Measurements from ENCODE around the gene VAC14. TPM values are rescaled to one million over a fixed set of nuclear protein-coding genes. Genes with fewer than 3 reads are reported as not detected.

VAC14 gene
- polyA plus RNA-seq, 10 donors = 20.1 to 30.6 (median 23.4) TPM

DNA sequence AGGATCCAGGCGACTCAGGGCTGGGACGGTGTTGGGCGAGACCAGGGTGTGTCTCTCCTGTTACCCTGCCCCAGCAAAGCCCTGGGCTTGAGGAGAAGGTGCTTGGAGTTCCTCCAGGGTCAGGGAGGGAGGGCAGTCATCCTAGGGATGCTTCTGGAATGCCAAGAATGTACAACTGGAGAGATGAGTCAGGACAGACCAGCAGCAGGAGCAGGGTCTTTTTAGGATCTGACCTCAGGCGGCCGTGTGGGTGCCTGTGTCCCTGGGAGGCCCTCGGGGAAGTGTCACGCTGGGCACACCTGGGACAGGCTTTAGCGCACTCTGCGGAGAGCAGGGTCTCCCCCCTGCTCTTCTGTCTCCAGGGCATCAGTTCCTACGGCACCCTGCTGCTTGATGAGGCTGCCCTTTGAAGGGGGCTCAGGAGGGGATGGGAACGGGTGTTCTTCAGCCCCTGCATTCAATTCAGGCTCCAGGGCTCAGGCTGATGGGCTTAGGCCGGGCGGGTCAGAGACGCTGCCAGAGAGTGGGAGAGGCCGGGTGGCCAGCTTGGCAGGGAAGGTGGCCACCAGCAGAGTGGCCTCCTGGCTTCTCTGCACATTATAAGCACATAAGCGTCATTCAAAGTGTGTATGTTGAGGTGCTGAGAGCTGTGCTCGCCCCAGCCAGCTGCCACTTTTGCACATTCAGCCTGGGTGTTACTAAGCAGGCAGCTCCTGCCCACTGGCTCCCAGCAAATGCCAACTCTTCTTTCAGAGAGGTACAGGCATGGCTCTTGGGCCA lies 106.7 kb downstream of the VAC14 start:
- DNase-seq = peak in 1 of 3 donors; percentile 76

GRCh38 chr16:70692873-70693671 lies 107.9 kb downstream of the VAC14 start:
- DNase-seq = peak in 2 of 3 donors; percentile 75 to 81

DNA sequence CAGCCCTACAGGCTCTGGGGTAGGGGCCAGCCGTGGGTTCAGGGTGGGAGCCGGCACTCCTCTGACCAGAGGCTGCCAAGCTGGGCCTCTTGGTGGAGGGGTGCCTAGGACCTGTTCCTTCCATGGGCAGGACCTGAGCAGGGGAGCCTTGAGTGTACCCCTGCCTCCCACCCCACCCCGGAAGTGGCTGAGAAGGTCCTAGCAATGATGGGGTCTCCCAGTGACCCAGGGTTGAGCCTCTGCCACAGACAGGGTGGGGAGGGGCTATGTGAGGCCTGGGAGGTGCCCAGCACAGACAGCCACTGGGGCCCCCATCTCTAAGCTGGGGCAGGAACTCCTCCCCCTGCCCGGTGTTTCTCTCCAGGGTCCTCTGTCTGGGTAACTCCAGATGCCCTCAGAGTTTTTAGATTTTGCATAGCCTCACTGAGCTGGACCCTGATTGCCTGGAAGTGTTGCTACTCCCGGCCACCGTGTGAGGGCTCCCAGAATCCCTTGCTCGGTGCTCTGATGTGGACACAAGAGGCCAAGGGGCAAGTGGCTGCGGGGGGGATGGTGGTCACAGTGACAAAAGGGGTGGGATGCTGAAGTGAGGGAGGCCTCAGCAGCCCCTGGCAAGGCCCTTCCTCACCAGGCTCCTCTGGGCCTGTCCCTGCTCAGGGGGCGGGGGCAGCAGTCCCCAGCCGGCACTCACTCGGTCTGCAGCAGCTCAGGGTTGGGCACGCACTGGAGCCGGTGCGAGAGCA lies 108.7 kb downstream of the VAC14 start:
- no peak for DNase-seq

GRCh38 chr16:70691223-70692129 lies 109.5 kb downstream of the VAC14 start:
- DNase-seq = peak; percentile 81 to 95 (median 89)

GRCh38 chr16:70689970-70690891 lies 110.7 kb downstream of the VAC14 start:
- DNase-seq = peak in 2 of 3 donors; percentile 71 to 84

DNA sequence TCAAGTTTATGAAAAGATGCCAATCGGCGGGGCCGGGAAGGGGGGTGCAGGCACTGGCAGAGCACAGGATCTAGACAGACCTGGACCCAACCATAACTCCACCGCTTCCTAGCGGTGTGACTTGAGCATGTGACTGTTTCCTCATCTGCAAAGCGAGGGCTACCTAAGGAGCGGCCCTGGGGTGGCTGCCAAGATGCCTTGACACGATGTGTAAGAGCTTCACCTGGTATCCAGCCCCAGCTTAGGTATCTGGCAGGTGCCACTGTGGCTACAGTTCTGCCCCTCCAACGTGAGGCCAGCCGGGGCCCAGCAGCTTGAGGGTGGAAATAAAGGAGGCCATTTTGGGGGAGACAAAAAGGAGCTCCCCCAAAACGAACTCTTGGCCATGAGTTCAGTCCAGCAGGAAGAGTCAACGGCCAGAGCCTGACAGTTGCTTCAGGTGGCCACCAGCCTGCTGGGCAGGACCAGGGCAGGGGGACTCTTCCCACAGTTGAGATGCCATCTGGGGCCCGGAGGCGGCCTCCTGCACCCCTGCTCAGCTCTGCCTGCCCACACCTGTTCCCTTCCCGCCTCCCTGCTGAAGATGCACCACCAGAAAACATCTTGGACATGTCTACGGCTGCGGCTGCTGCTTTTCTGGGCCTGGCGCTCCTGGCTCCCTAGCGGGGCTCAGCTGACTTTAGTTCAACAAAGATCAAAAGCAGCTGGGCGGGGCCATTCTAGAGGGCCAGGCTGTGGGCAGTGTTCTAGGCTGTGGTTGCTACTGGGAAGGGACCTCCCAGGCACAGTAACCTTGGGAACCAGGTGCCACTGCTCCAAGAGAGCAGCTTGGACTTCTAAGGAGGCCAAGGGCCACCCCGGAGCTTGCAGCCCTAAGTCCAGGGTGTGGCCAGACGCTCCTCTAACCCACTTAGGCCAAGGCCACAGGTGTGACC lies 111.7 kb downstream of the VAC14 start:
- DNase-seq = no peak

- DNase-seq = peak in 1 of 3 donors; percentile 78
Measured at GRCh38 chr16:70688246-70688742, 112.7 kb downstream of the VAC14 start.

- DNase-seq = peak in 1 of 3 donors; percentile 59
Measured at GRCh38 chr16:70687671-70688245, 113.2 kb downstream of the VAC14 start.

DNA sequence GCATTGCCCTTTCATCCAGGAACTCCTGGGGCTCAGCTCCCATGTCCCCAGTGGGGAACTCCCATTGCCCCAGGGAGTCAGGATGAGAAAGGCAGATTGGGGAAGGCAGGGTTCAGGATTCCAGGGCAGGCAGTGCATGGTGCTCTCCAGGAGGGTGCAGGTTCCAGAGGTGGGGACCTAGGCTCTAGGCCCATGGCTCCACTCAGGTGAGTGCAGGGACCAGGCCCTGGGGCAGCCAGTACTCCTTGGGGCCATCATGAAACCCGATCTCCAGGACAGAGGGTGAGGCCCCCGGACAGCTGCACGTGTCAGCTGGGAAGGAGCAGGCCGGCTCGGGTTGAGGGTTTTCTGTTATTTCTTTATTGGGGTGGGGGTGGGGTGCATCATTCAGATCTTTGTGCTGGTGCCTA lies 113.9 kb downstream of the VAC14 start:
- DNase-seq = peak in 1 of 3 donors; percentile 67

DNA sequence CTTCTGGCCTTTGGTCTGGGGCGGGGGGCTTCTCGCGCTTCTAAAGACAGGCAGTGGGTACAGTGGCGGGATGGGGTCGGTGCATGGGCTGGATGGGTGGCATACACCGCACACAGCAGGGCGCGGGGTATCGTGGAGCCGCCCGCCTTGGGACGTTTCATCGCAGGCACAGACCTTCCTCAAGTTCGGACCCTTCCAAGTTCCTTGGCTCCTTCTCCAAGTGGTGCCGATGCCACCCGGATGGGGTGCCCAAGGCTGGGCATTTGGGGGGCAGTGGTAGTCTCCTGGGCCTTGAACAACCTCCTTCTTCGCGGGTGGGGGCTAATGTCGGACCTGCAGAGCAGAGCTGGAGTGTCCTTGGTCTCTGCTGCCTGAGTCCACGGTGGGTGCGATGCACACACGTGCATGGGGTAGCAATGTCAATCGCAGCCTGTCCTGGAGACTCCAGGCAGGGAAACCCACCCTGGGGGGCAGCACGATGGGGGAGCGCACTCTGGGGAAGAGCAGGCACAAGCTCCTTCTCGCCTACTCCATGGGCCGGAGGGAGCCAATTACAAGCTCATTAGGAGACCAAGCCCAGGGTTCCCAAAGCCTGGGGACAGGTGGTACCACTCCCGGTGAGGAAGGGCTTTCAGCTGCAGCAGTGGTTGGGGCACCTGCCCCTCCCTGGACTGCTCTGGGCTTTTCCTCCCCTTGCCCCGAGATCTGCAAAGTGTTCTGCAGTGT lies 114.4 kb downstream of the VAC14 start:
- peak in 1 of 3 donors; percentile 70 for DNase-seq

GRCh38 chr16:70685938-70686375 lies 115.0 kb downstream of the VAC14 start, which contains the start of gene MTSS2:
MTSS2 (minus strand) TSS chr16:70686053; CDS start chr16:70685791, 262 bp downstream.
- peak; percentile 86 to 95 (median 92) for DNase-seq

DNA sequence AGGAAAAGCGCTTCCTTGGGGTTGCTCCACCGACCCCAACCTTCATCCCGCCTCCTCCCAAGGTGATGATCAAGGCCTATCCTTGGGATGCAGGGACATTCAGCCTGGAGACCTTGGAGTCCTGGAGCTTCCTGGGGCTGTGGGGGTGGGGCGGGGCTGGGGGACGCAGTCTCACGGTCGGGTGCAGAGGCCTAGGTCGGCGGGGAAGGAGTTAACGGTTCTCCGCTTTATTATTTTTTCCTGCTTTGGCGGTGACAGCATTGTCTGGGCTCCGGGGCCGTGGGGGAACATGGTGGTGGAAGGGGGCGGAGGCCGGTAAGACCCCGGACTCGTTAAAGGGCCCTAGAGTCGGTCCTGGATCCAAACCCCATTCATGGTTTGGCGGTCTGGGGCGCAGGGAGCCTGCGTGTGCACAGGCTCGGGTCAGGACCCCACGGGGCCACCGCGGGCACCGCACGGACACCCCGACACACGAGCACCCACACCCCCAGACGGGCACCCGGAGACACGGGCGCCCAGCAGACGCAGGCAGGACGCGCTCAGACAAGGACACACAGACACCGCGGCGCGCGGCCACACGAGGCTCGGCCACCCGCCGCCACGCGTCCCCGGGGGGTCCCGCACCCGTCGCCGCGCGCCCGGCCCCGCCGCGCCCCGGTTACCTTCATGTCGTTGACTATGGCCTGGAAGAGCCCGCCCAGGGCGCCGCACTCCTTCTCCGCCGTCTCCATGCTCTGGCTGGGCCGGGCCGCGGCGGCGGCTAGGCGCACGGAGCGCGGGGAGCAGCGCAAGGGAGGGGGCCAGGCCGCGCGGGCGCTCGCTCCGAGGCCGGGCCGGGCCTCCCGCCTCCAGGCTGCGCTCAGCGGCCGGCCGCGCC lies 115.7 kb downstream of the VAC14 start:
- peak in 1 of 3 donors; percentile 59 for DNase-seq

DNA sequence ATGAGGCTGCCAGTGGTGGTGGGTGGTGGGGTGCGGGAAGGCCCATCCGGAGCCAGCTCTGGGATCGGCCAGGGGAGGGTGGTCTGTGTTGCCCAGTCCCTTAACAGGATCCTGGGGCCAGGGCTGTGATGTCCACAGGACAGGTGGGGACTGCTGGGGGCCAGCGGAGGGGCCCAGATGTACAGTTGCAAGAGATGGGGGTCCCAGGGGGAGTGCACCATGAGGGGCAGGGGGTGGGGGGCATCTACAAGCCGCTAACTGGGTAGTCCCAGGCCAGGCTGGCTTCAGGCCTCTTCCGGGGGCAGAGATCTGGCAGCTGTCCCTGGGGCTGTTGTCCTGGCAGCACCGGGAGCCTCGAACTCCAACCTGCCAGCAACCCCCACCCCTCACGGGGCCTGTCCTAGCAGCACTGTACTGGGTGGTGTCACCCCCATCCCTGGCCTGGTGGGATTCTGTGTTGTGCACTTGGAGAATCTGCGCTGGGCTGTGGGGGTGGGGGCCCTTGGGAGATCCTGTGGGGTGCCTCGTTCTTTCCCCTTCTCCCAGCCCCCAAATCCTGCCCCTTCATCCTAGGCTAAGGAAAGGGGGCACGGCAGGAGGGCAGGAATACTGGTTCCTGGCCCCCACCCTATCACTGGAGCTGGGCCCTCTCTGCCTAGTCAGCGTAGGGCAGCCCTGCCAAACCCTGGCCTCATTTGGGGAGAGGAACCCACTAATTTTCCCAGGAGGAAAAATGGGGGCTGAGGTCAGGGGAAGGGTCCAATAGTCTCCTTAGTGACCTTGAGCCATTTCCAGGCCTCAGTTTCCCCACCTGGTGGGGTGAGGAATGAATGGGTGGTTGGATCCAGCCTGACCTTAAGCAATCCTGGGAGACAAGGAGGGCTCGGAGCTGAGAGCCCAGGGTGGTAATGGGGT lies 116.6 kb downstream of the VAC14 start:
- DNase-seq = no peak

- DNase-seq = no peak
Measured at GRCh38 chr16:70683146-70683944, 117.6 kb downstream of the VAC14 start.

Data from muscle of back (tissue), 11 donors.